ENCODE results near the gene YIPF1.

- TF ChIP-seq, protein P1, sequence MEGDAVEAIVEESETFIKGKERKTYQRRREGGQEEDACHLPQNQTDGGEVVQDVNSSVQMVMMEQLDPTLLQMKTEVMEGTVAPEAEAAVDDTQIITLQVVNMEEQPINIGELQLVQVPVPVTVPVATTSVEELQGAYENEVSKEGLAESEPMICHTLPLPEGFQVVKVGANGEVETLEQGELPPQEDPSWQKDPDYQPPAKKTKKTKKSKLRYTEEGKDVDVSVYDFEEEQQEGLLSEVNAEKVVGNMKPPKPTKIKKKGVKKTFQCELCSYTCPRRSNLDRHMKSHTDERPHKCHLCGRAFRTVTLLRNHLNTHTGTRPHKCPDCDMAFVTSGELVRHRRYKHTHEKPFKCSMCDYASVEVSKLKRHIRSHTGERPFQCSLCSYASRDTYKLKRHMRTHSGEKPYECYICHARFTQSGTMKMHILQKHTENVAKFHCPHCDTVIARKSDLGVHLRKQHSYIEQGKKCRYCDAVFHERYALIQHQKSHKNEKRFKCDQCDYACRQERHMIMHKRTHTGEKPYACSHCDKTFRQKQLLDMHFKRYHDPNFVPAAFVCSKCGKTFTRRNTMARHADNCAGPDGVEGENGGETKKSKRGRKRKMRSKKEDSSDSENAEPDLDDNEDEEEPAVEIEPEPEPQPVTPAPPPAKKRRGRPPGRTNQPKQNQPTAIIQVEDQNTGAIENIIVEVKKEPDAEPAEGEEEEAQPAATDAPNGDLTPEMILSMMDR (IDR thresholded peaks at IDR 0.05), result no peak
- TF ChIP-seq EZH2 (IDR thresholded peaks at IDR 0.05) (no peak), EZH2phosphoT487 (IDR thresholded peaks at IDR 0.05) (no peak)
Observed at GRCh38 chr1:53821380-53821779, 68.2 kb downstream of the YIPF1 start.
